ENCODE results near the gene HOMEZ. TPM values are rescaled to one million over a fixed set of nuclear protein-coding genes. Genes with fewer than 3 reads are reported as not detected.

The HOMEZ gene, protein sequence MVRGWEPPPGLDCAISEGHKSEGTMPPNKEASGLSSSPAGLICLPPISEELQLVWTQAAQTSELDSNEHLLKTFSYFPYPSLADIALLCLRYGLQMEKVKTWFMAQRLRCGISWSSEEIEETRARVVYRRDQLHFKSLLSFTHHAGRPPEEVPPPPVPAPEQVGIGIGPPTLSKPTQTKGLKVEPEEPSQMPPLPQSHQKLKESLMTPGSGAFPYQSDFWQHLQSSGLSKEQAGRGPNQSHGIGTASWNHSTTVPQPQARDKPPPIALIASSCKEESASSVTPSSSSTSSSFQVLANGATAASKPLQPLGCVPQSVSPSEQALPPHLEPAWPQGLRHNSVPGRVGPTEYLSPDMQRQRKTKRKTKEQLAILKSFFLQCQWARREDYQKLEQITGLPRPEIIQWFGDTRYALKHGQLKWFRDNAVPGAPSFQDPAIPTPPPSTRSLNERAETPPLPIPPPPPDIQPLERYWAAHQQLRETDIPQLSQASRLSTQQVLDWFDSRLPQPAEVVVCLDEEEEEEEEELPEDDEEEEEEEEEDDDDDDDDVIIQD
- total RNA-seq: 5.7 and 12.3 TPM in 2 replicates

DNA sequence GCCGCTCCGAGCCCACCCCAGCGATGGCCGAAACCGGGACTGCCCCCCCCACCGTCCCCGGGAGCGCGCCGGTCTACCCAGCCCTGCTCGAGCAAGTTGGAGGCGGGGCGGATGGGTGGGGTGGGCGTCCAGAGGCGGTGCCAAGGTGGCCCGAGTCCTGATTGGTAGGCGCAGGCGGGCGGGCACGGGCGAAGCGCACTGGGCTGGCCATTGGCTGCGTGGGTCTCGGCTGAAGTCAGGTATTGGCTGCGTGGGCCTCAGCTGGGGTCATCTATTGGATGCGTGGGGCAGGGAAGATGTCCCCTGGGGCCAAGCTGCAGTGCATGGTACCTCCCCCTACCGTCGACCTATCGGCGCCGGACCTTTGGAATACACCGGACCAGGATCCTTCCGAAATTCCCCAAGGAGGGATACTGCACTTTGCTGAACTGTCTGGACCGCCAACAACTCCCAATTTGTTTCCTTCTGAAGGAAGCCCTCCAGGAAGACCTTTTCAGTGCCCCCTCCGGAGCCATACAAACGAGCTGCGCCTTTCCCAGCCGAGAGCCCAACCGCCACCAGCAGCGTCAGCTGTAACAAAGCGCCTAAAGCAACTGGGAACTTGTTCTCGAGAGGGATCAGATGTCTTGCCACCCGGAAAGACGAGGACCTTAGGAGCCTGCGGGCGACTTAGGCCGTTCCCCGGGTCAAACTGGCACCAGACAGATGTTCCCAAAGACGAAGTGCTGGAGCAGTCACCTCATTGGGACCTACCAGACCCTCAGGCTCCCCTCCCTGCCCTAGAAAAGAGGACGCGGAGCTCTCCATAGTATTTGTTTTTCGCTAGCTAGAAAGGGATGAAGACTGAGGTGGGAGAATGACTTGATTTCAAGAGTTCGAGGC lies at the start of gene HOMEZ:
HOMEZ (minus strand) TSS at position 113 of the 882 bp plus-strand sequence. CDS start 180 bp downstream, outside the sequence.

DNA sequence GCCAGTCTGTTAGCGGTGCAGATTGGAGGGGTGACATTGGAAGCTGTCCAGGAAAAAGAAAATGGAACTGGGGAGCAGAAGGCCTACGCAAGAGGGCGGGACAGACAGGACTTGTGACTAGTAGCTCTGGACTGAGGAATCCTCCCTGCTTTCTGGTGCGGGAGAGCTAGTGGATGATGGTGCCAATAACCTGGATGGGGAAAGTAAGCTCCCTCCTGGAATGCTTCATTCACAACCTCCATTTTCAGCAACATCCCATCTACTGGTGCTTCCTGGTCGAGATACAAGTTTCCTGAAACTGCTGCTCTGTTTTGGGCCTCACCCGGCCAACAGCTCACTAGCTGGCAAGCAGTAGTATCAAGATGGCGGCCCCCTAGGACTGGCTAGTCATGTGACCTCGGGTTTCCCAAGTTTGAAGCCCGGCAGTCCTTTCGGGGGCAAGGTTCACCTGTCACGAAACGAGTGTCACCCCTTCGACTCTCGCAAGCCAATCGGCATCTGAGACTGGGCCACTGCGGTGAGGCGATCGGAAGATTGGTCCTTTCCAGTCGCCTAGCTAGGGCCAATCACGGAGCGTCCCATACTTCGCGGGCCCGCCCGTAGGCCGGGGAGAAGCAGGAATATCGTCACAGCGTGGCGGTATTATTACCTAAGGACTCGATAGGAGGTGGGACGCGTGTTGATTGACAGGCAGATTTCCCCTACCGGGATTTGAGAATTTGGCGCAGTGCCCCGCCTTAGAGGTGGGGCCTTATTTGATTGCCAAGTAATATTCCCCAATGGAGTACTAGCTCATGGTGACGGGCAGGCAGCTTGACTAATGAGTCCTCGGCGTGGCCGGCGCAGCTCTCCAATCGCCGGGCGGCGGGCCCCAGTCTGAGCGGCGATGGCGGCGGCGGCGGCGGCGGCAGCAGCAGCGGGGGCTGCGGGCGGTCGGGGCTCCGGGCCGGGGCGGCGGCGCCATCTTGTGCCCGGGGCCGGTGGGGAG lies 34.9 kb upstream of the HOMEZ start, which contains the start of gene PABPN1:
PABPN1 (plus strand) TSS at position 874 of the 988 bp plus-strand sequence; CDS start at position 887, 13 bp downstream.

DNA sequence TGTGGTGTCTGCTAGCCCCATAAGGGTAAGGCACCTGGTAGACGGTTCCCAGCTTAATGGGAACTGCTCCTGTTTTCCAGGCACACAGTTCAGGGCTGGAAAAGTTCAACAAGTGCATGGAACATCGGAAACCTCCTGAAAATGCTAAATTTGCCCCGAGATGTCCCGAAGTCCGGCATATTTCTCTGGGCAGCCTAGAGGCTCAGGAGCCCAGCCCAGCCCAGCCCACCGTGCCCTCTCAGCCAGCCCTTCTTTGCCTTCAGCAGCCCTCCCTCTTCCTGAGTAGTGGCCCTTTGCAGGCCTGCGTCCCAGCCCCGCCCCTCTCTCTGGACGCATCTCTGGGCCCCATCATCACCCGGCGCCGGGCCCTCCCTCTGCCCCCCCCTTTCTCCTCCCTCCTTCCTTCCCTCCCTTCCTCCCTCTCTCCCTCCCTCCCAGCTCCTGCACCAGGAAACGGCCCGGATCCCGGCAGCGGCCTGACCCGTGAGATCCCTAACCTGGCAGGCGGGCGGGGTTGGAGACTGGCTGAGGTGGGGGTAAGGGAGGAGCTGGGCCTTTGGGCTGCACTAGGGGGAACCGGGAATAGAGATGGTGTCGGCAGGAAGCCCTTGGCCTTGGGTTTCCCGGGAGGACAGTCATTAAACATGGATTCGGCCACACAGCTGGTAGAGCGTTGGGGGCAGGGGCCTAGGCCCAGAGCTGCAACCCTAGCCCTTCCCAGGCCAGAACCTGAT lies 20.6 kb upstream of the HOMEZ start, which contains the start of gene BCL2L2:
BCL2L2 (plus strand) TSS at position 422 of the 734 bp plus-strand sequence. CDS start 935 bp downstream, outside the sequence.

DNA sequence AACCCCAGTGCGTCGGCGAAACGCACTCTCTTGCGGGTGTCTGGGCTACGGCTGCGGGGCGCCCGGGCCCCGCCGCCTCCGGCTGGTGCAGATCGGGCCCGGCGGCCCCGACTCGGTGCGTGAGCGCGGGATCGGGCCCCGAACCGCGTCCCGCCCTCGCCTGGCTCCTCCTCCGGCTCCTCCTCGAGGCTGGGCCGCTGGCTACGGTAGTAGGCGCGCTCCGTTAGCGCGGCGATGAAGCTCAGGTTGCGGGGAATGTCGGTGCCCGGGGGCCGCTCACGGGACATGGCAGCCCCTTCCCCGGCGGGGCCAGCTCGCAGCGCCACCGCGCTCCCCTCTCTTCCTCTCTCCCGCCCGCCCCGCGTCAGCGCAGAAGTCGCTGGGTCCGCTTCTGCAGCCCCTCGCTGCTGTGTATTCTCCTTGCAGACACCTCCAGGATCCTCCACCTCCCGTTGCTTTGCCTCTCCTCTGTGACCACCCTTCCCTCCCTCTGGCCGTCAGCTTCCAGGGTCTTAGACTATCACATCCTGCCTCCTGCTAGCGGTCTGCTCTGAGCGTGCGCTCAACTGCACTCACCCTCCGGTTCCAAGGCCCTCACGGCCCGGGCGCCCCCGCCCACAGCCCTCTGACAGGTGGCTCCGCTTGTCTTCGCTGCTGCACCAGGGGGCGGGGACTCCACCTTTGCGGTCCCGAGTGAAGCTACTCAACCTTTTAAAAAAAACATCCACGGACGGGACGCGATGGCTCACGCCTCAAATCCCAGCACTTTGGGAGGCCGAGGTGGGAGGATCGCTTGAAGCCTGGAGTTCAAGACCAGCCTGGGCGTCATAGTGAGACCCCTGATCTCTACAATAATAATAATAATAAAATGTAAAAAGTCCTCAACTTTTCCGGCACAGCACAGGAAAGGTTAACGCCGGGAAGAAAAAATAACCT lies 16.6 kb upstream of the HOMEZ start, which contains the start of gene PPP1R3E:
PPP1R3E (minus strand) TSS at position 570 of the 936 bp plus-strand sequence; CDS start at position 287, 283 bp downstream.

DNA sequence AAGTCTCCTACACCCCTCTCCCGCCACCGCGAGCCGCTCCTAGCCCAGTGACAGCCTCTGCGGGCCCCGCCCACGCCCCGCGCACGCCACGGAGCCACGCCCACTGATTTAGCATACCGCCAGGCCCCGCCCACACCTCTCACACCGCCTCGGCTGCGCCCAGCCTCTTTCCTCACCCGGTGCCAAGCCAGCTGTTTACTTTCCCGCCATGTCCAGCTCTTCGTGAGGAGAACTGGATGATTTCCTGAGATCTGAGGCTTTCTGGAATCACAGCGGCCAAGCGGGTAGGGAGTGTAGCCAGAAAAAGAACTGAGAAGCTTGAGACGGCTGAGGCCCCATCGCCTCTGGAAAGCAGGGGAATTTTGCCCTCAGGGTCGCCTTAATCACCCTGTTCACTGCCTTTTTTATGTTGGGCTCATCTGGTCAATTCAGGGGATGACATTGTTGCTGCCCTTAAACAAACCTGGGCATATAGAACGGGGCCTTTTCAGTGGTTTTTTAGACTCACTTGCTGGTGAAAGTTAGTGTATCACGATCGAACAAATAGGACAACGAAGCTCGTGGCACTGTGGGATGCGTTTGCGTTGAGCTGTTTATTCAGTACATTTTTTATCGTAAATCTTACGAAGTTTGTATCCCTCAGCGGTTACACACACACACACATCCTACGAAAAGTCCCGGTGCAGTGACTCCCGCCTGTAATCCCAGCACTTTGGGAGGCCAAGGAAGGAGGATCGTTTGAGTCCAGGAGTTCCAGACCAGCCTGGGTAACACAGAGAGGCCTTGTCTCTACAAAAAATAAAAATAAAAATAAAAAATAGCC lies 47.9 kb downstream of the HOMEZ start, which contains the start of gene RNF212B:
RNF212B (plus strand) TSS at position 165 of the 823 bp plus-strand sequence. CDS start 2,410 bp downstream, outside the sequence.

Other genes with a start within 250 kb of the HOMEZ start
- gene PSMB11, start 243.9 kb downstream of the HOMEZ start, total RNA-seq: not detected in 2 replicates
- gene CDH24, start 228.6 kb downstream of the HOMEZ start, total RNA-seq: 2.2 and 3.5 TPM in 2 replicates
- 47.5 and 55.5 TPM in 2 replicates for gene ACIN1, start 191.0 kb downstream of the HOMEZ start, total RNA-seq
- 31.9 and 46.3 TPM in 2 replicates for gene C14orf119, start 190.6 kb downstream of the HOMEZ start, total RNA-seq
- gene CIROP, start 181.1 kb downstream of the HOMEZ start, total RNA-seq: not detected in 2 replicates
- gene CEBPE, start 166.9 kb downstream of the HOMEZ start, total RNA-seq: not detected in 2 replicates
- gene SLC7A8, start 102.5 kb downstream of the HOMEZ start, total RNA-seq: 4.3 and 9.8 TPM in 2 replicates
- gene RNF212B, start 48.2 kb downstream of the HOMEZ start, total RNA-seq: not detected in 2 replicates
- gene PPP1R3E, start 16.7 kb upstream of the HOMEZ start, total RNA-seq: 3.5 and 6.6 TPM in 2 replicates
- 10.5 and 16.2 TPM in 2 replicates for gene BCL2L2, start 20.7 kb upstream of the HOMEZ start, total RNA-seq
- gene PABPN1, start 35.3 kb upstream of the HOMEZ start, total RNA-seq: 38.5 and 55.7 TPM in 2 replicates
- gene SLC22A17, start 66.8 kb upstream of the HOMEZ start, total RNA-seq: 23.2 and 24.8 TPM in 2 replicates
- gene EFS, start 79.0 kb upstream of the HOMEZ start, total RNA-seq: 8.6 and 12.9 TPM in 2 replicates
- not detected in 2 replicates for gene IL25, start 86.7 kb upstream of the HOMEZ start, total RNA-seq
- gene CMTM5, start 90.9 kb upstream of the HOMEZ start, total RNA-seq: not detected in 2 replicates
- gene MYH6, start 122.1 kb upstream of the HOMEZ start, total RNA-seq: not detected in 2 replicates
- 2.3 TPM in 1 of 2 replicates, not detected in the other for gene MYH7, start 149.5 kb upstream of the HOMEZ start, total RNA-seq
- gene NGDN, start 183.6 kb upstream of the HOMEZ start, total RNA-seq: 20.4 and 23.9 TPM in 2 replicates

Measured in pericardium fibroblast (primary cell).